GM18505 (cell line): Measurements from ENCODE around the gene NUP98.

Experiments used
- ATAC-seq: cut with Tn5 transposase; IDR thresholded peaks from one replicate; pipeline ENCODE4 v1.9.1; 2021; ENCODE audit not compliant: unreplicated experiment
- POLR2A ChIP-seq: IDR thresholded peaks from 4 replicates; pipeline ENCODE4 v1.6.1; 2011; ENCODE audit warnings: borderline replicate concordance; ENCODE audit not compliant: insufficient read depth, insufficient read length; ENCODE audit errors: extremely low read depth

NUP98 gene

DNA sequence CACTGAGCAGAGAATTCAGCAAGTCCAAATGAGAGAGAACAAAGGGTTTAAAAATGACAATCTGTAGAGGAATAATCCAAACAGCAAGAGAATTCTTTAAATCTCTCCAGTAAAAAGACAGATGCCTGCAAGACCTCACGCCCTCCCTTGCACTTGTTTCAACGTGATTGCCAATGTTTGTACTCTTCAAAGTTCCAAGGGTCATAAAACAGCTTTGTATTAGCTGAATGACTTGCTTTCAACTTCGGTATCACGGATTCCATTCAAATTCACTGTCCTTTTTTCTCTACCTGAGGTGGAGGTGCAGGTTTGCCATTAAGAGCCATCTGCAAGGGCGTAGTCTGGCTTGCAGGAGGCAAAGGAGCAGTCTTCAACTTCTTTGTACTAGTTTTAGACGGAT is 85.1 kb downstream of the NUP98 start:
- no peak for TF ChIP-seq POLR2A
- ATAC-seq = no peak

DNA sequence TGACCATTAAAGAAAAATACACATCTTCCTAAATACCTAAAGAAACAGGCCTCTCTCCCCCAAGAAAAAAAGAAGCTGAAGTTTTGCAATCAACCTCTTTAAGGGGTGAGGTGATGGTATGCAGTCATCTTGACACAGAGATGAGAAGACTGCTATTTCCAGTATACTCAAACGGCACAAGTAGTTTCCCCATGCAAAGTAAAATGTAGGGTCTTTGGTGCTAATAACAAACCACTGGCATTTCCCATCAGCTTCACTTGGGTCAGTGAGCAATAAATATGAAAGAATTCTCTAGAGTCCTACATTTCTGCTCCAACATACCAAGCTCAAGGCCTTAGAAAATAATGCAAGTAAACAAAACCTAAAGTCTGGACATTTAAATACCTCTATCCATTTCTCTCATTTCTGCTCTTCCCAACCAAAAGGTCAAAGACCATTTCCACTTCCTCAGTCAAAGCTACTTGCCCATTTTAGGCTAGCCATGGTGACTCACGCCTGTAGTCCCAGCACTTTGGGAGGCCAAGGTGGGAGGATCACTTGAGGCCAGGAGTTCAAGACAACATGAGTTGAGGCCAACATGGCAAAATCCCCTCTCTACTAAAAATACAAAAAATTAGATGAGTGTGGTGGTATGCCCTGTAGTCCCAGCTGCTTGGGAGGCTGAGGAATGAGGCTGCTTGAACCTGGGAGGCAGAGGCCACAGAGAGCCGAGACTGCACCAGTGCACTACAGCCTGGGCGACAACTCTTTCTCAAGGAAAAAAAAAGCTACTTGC is 86.7 kb downstream of the NUP98 start:
- ATAC-seq = no peak

GRCh38 chr11:3709977-3710376 is 87.4 kb downstream of the NUP98 start:
- no peak for ATAC-seq
- no peak for TF ChIP-seq POLR2A

More for the DNA sequence above, 86.7 kb downstream of the NUP98 start:
- no peak for TF ChIP-seq POLR2A

- ATAC-seq = no peak
- TF ChIP-seq POLR2A = no peak
These were observed 90.2 kb downstream of the NUP98 start for GRCh38 chr11:3707176-3707575.

GRCh38 chr11:3703383-3703782 is 94.0 kb downstream of the NUP98 start:
- TF ChIP-seq POLR2A = no peak
- no peak for ATAC-seq

GRCh38 chr11:3700910-3701309 is 96.4 kb downstream of the NUP98 start:
- TF ChIP-seq POLR2A = no peak
- ATAC-seq = no peak

GRCh38 chr11:3700410-3700809 is 96.9 kb downstream of the NUP98 start:
- no peak for TF ChIP-seq POLR2A
- ATAC-seq = no peak

DNA sequence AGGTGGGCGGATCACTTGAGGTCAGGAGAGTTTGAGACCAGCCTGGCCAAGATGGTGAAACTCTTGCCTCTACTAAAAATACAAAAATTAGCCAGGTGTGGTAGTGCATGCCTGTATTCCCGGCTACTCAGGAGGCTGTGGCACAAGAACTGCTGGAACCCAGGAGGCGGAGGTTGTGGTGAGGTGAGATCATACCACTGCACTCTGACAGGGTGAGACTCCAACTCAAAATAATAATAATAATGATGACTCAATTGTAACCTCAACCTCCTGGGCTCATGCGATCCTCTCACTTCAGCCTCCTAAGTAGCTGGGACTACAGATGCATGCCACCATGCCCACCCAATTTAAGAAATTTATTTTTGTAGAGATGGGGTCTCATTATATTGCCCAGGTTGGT is 110.6 kb downstream of the NUP98 start:
- no peak for ATAC-seq
- TF ChIP-seq POLR2A = no peak

GRCh38 chr11:3685923-3686322 is 111.4 kb downstream of the NUP98 start:
- TF ChIP-seq POLR2A = no peak
- ATAC-seq = no peak

GRCh38 chr11:3684819-3685172 is 112.6 kb downstream of the NUP98 start:
- no peak for ATAC-seq

DNA sequence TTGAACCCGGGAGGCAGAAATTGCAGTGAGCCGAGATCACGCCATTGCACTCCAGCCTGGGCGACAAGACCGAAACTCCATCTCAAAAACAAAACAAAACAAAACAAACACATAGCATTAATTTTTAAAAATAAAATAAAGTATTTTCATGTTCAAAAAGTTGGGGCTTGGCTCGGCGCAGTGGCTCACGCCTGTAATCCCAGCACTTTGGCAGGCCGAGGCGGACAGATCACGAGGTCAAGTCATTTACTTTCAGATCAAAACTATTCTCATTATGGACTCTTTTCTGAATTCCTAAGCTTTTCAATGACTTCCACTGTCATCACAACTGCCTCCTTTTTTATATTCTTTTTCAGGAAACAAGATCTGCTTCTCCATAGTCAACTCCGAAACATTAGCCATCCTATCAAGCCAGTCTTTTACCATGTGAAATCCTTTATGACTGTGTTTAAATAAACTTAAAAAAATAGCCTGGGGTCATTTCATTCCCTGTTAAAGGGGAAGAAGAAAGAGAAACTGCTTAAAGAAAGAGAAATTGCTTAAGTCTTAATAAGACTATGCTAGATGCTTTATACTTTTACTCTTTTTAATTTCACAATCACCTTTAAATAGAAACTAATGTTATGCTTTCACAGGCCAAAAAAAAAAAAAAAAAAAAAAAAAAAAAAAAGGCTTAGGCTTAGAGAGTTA is 113.1 kb downstream of the NUP98 start:
- ATAC-seq = no peak

More at GRCh38 chr11:3684819-3685172, 112.6 kb downstream of the NUP98 start:
- TF ChIP-seq POLR2A = no peak

GRCh38 chr11:3683039-3683438 is 114.3 kb downstream of the NUP98 start:
- ATAC-seq = no peak

More for the DNA sequence above, 113.1 kb downstream of the NUP98 start:
- no peak for TF ChIP-seq POLR2A

DNA sequence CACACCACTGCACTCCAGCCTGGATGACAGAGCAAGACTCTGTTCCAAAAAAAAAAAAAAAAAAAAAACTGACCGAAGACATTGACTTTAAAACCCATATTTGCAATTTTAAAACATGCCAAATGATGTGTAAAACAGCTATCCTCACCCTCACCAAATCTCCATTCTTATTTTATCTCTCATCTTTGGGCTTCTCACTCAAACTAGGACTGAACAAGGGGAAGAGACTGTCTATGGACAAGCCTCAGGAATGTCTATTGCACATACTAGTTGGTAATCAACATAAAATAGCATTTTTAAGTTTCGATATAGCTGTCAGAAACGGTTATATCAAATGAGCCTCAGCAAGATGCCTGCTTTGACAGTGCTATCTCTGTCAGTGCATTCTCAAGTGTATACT is 118.3 kb downstream of the NUP98 start:
- TF ChIP-seq POLR2A = no peak
- ATAC-seq = no peak

More at GRCh38 chr11:3683039-3683438, 114.3 kb downstream of the NUP98 start:
- no peak for TF ChIP-seq POLR2A

DNA sequence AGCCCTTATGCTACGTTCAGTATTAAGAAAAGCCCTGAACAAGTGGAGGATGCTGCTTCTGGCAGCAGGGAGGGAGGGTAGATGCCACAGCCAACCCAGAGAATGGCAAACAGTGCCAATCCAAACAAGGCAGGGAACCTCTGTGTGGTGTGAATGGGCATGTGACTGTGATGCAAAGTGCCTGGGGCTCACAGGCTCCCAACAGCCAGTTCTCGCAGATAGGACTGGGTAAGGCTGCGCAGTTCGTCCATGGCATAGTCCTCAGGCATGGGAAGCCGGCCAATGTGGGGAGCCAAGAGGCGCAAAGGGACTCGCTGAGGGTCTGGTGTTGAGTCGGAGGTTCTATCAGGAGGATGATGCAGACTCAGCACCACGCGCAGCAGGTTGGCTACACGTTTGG is 121.4 kb downstream of the NUP98 start:
- ATAC-seq = no peak
- no peak for TF ChIP-seq POLR2A
